WTC11 (cell line): ENCODE results near the gene PCDH9. TPM values are rescaled to one million over a fixed set of nuclear protein-coding genes. Genes with fewer than 3 reads are reported as not detected.

Experiments used
- ATAC-seq: fragments of 200-7000 bp; cut with Tn5 transposase; 2 replicates; pipeline ENCODE4 v1.10.0; 2021; ENCODE audit warnings: mild to moderate bottlenecking, moderate library complexity
- CTCF ChIA-PET: fragments of 300-600 bp; sonication (Branson Sonifier 250); formaldehyde crosslinking; loops from one replicate; lab custom pipeline; 2021; ENCODE audit warnings: antibody characterized with exemption; lab: Charles Lee
- POLR2A ChIA-PET: fragments of 350-600 bp; sonication (Branson Sonifier 250); formaldehyde crosslinking; loops from one replicate; lab custom pipeline; 2021; ENCODE audit warnings: antibody characterized with exemption; lab: Charles Lee
- DNase-seq: peaks from one replicate; pipeline ENCODE4 v3.0.0; 2021; ENCODE audit warnings: low spot score
- H3K27ac Mint-ChIP-seq: 2 replicates; pipeline ENCODE4 v1.8.0; 2021; ENCODE audit warnings: mixed read lengths
- H3K27me3 Mint-ChIP-seq: 2 replicates; pipeline ENCODE4 v1.8.0; 2021; ENCODE audit warnings: low read depth, mild to moderate bottlenecking, moderate library complexity, mixed read lengths
- H3K36me3 Mint-ChIP-seq: 2 replicates; pipeline ENCODE4 v1.8.0; 2021; ENCODE audit warnings: mixed read lengths
- H3K4me1 Mint-ChIP-seq: 2 replicates; pipeline ENCODE4 v1.8.0; 2022; ENCODE audit warnings: mixed read lengths
- H3K4me3 Mint-ChIP-seq: 2 replicates; pipeline ENCODE4 v1.8.0; 2021; ENCODE audit warnings: mild to moderate bottlenecking, moderate library complexity, mixed read lengths
- H3K9me3 Mint-ChIP-seq: 2 replicates; pipeline ENCODE4 v1.8.0; 2021; ENCODE audit warnings: mixed read lengths
- CREM ChIP-seq: sonication (generic); formaldehyde crosslinking; IDR thresholded peaks from 2 replicates; pipeline ENCODE4 v1.8.1; 2022; ENCODE audit warnings: mild to moderate bottlenecking, missing genetic modification reagents, moderate library complexity
- ELF4 ChIP-seq: sonication (generic); formaldehyde crosslinking; IDR thresholded peaks from 2 replicates; pipeline ENCODE4 v1.8.1; 2022; ENCODE audit warnings: low read depth, mild to moderate bottlenecking, moderate library complexity, missing genetic modification reagents
- GRHL2 ChIP-seq: fragments of 250-450 bp; sonication (Bioruptor Pico); IDR thresholded peaks from 2 replicates; pipeline ENCODE4 v1.8.0; 2022; ENCODE audit warnings: mild to moderate bottlenecking, moderate library complexity; ENCODE audit not compliant: insufficient replicate concordance, severe bottlenecking
- HMGA2 ChIP-seq: fragments of 250-450 bp; sonication (Bioruptor Pico); IDR thresholded peaks from 2 replicates; pipeline ENCODE4 v1.4.0; 2021; ENCODE audit warnings: mild to moderate bottlenecking, moderate library complexity
- IRF2 ChIP-seq: sonication (generic); formaldehyde crosslinking; IDR thresholded peaks from 2 replicates; pipeline ENCODE4 v1.8.0; 2022; ENCODE audit warnings: low read depth, missing genetic modification reagents, borderline replicate concordance
- KAT7 ChIP-seq: sonication (generic); formaldehyde crosslinking; IDR thresholded peaks from 2 replicates; pipeline ENCODE4 v1.8.1; 2023; ENCODE audit warnings: missing genetic modification reagents, mild to moderate bottlenecking, borderline replicate concordance
- NFATC4 ChIP-seq: fragments of 250-450 bp; sonication (Bioruptor Pico); IDR thresholded peaks from 2 replicates; pipeline ENCODE4 v1.9.0; 2021; ENCODE audit warnings: mild to moderate bottlenecking
- SOX15 ChIP-seq: fragments of 250-450 bp; sonication (Bioruptor Pico); IDR thresholded peaks from 2 replicates; pipeline ENCODE4 v1.9.0; 2021; ENCODE audit warnings: mild to moderate bottlenecking
- ZBTB21 ChIP-seq: sonication (generic); formaldehyde crosslinking; IDR thresholded peaks from 2 replicates; pipeline ENCODE4 v1.8.1; 2023; ENCODE audit warnings: mild to moderate bottlenecking, missing genetic modification reagents, borderline replicate concordance
- ZNF219 ChIP-seq: sonication (generic); formaldehyde crosslinking; IDR thresholded peaks from 2 replicates; pipeline ENCODE4 v1.8.0; 2023; ENCODE audit warnings: missing genetic modification reagents, mild to moderate bottlenecking, borderline replicate concordance
- ZNF232 ChIP-seq: sonication (generic); formaldehyde crosslinking; IDR thresholded peaks from 2 replicates; pipeline ENCODE4 v1.8.0; 2022; ENCODE audit warnings: mild to moderate bottlenecking, missing genetic modification reagents
- ZNF396 ChIP-seq: fragments of 250-450 bp; sonication (Bioruptor Pico); IDR thresholded peaks from 2 replicates; pipeline ENCODE4 v1.8.0; 2021; ENCODE audit warnings: mild to moderate bottlenecking, moderate library complexity, borderline replicate concordance
- ZNF423 ChIP-seq: fragments of 250-450 bp; sonication (Bioruptor Pico); IDR thresholded peaks from 2 replicates; pipeline ENCODE4 v2.1.2; 2022; ENCODE audit warnings: mild to moderate bottlenecking, moderate library complexity
- total RNA-seq: library from RNA; stranded (reverse); gene quantifications from 3 replicates; pipeline ENCODE4 v1.2.3, GENCODE V29; 2021
- TF ChIP-seq, protein P1 (sequence below): fragments of 250-450 bp; sonication (Bioruptor Pico); IDR thresholded peaks from 2 replicates; pipeline ENCODE4 v1.9.0; 2021; ENCODE audit warnings: mild to moderate bottlenecking, borderline replicate concordance
- TF ChIP-seq, protein P2 (sequence below): sonication (generic); formaldehyde crosslinking; IDR thresholded peaks from 2 replicates; pipeline ENCODE4 v1.8.1; 2022; ENCODE audit warnings: mild to moderate bottlenecking, moderate library complexity, missing genetic modification reagents
- TF ChIP-seq, protein P3 (sequence below): sonication (generic); formaldehyde crosslinking; IDR thresholded peaks from 2 replicates; pipeline ENCODE4 v1.8.0; 2022; ENCODE audit warnings: mild to moderate bottlenecking, missing genetic modification reagents
- TF ChIP-seq, protein P4 (sequence below): sonication (generic); formaldehyde crosslinking; IDR thresholded peaks from 2 replicates; pipeline ENCODE4 v1.8.1; 2022; ENCODE audit warnings: mild to moderate bottlenecking, missing genetic modification reagents, moderate library complexity, borderline replicate concordance
- TF ChIP-seq, protein P5 (sequence below): sonication (generic); formaldehyde crosslinking; IDR thresholded peaks from 2 replicates; pipeline ENCODE4 v1.8.1; 2023; ENCODE audit warnings: mild to moderate bottlenecking, missing genetic modification reagents, moderate library complexity
- TF ChIP-seq, protein P6 (sequence below): fragments of 250-450 bp; sonication (Bioruptor Pico); IDR thresholded peaks from 2 replicates; pipeline ENCODE4 v2.1.2; 2022; ENCODE audit warnings: mild to moderate bottlenecking, moderate library complexity
- TF ChIP-seq, protein P7 (sequence below): sonication (generic); formaldehyde crosslinking; IDR thresholded peaks from 2 replicates; pipeline ENCODE4 v1.8.1; 2022; ENCODE audit warnings: missing genetic modification reagents, borderline replicate concordance

Gene PCDH9
- total RNA-seq, 1 experiment from 2014 or later, result 0.48 TPM

DNA sequence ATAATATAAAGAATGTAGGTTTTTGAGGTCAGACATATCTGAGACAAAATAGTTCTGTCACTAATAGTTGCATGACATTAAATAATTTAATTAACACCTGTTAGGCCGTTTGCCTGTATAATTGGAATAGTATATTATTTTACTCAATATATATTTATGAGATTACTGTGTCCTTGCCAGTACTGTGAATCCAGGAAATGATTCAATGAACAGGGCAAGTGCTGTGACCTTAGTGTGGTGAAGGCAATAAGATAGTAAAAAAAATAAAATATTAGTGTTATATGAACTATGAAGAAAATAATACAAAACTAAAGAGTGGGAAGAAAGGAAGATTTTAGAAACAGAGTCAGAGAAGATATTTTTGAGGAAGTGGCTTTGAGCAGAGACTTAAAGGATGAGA is 403.7 kb downstream of the PCDH9 start (continued):
- TF ChIP-seq GRHL2 (CRISPR knock-in tag) (no peak), ZBTB21 (CRISPR knock-in tag) (no peak), ZNF219 (no peak), ELF4 (CRISPR knock-in tag) (no peak), ZNF232 (CRISPR knock-in tag) (no peak), ZNF396 (CRISPR knock-in tag) (no peak), CREM (CRISPR knock-in tag) (no peak)
- TF ChIP-seq, protein P1, sequence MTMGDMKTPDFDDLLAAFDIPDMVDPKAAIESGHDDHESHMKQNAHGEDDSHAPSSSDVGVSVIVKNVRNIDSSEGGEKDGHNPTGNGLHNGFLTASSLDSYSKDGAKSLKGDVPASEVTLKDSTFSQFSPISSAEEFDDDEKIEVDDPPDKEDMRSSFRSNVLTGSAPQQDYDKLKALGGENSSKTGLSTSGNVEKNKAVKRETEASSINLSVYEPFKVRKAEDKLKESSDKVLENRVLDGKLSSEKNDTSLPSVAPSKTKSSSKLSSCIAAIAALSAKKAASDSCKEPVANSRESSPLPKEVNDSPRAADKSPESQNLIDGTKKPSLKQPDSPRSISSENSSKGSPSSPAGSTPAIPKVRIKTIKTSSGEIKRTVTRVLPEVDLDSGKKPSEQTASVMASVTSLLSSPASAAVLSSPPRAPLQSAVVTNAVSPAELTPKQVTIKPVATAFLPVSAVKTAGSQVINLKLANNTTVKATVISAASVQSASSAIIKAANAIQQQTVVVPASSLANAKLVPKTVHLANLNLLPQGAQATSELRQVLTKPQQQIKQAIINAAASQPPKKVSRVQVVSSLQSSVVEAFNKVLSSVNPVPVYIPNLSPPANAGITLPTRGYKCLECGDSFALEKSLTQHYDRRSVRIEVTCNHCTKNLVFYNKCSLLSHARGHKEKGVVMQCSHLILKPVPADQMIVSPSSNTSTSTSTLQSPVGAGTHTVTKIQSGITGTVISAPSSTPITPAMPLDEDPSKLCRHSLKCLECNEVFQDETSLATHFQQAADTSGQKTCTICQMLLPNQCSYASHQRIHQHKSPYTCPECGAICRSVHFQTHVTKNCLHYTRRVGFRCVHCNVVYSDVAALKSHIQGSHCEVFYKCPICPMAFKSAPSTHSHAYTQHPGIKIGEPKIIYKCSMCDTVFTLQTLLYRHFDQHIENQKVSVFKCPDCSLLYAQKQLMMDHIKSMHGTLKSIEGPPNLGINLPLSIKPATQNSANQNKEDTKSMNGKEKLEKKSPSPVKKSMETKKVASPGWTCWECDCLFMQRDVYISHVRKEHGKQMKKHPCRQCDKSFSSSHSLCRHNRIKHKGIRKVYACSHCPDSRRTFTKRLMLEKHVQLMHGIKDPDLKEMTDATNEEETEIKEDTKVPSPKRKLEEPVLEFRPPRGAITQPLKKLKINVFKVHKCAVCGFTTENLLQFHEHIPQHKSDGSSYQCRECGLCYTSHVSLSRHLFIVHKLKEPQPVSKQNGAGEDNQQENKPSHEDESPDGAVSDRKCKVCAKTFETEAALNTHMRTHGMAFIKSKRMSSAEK (CRISPR knock-in tag), result no peak
- TF ChIP-seq, protein P2, sequence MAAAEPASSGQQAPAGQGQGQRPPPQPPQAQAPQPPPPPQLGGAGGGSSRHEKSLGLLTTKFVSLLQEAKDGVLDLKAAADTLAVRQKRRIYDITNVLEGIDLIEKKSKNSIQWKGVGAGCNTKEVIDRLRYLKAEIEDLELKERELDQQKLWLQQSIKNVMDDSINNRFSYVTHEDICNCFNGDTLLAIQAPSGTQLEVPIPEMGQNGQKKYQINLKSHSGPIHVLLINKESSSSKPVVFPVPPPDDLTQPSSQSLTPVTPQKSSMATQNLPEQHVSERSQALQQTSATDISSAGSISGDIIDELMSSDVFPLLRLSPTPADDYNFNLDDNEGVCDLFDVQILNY, result no peak
- TF ChIP-seq, protein P3, sequence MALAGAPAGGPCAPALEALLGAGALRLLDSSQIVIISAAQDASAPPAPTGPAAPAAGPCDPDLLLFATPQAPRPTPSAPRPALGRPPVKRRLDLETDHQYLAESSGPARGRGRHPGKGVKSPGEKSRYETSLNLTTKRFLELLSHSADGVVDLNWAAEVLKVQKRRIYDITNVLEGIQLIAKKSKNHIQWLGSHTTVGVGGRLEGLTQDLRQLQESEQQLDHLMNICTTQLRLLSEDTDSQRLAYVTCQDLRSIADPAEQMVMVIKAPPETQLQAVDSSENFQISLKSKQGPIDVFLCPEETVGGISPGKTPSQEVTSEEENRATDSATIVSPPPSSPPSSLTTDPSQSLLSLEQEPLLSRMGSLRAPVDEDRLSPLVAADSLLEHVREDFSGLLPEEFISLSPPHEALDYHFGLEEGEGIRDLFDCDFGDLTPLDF (CRISPR knock-in tag), result no peak

DNA sequence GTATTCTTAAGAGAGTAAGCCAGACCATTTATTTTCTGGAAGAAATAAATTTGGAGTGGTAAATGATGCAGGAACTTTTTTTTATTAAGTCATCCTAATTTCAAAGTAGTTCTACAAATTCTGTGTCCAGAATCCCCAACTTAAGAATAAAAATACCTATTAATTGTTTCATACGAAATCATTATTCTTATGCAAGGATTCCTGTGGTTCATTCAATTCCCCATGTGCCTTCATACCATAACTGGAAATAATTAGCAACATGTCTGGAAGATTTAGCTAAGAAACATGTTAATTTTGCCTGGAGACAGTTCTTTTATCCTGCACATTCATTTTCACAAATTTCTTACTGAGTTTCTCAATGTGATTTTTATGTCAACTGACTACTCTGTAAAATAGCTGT is 408.6 kb downstream of the PCDH9 start:
- CTCF ChIA-PET, result no interaction called here
- TF ChIP-seq NFATC4 (CRISPR knock-in tag), result no peak
- TF ChIP-seq, protein P4, sequence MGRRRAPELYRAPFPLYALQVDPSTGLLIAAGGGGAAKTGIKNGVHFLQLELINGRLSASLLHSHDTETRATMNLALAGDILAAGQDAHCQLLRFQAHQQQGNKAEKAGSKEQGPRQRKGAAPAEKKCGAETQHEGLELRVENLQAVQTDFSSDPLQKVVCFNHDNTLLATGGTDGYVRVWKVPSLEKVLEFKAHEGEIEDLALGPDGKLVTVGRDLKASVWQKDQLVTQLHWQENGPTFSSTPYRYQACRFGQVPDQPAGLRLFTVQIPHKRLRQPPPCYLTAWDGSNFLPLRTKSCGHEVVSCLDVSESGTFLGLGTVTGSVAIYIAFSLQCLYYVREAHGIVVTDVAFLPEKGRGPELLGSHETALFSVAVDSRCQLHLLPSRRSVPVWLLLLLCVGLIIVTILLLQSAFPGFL (CRISPR knock-in tag), result no peak
- TF ChIP-seq, all 79 proteins: peak for 0
- no peak overlapping the region for H3K27ac Mint-ChIP-seq
- DNase-seq (no peak), ATAC-seq (no peak)
- no peak overlapping the region for H3K4me3 Mint-ChIP-seq
- no peaks in the 10 kb centered on the region for H3K4me1 Mint-ChIP-seq
- peaks cover 8% of the 10 kb centered on the region for H3K9me3 Mint-ChIP-seq
- no peaks in the 10 kb centered on the region for H3K36me3 Mint-ChIP-seq
- POLR2A ChIA-PET, result interaction anchor here (0.5 kb wide), 1 partner anchor 722 kb away, joined by 3 read pairs; no protein-coding TSS in a partner anchor
- H3K27me3 Mint-ChIP-seq, result no peaks in the 10 kb centered on the region

DNA sequence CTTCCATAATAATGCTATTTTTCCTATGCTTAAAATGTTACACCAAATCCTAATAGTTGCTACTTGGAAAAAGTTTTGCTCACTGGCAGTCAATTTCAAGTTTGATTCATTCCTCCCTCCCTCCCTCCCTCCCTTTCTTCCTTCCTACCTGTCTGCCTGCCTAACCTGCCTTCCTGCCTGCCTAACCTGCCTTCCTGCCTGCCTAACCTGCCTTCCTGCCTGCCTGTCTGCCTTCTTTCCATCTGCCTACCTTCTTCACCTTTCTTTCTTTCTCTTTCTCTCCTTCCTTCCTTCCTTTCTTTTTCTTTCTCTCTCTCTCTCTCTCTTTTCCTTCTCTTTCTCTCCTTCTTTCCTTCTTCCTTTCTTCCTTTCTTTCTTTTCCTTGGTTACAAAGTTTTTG is 418.7 kb downstream of the PCDH9 start:
- Mint-ChIP-seq H3K36me3 (0 out of 2 replicates have a peak, but pooled peaks cover 2% of the 10 kb centered on the region), H3K9me3 (peaks cover 8% of the 10 kb centered on the region), H3K27ac (no peak overlapping the region), H3K27me3 (no peaks in the 10 kb centered on the region), H3K4me1 (peaks cover 13% of the 10 kb centered on the region), H3K4me3 (no peak overlapping the region)
- POLR2A ChIA-PET, result no interaction called here
- TF ChIP-seq KAT7, result no peak
- no peak for DNase-seq
- no peak for ATAC-seq
- CTCF ChIA-PET, result no interaction called here

DNA sequence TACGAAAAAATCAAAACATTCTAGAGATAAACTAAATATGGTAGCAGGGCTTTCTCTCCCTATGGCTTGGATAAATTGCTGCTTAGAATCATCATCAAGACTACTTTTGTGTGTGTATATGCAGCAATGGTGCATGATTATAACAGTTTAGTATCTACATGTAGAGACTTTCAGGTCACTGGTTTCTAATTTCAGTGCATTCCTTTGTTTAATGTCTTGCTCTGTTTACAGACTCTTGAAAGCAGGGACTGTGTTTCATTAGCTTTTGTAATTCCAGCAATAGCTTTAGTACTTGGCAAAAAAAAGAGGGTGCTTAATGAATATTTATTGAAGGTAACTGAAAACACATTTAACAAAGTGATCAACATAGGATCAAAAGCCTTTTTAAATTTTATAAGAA is 420.7 kb downstream of the PCDH9 start:
- POLR2A ChIA-PET, result no interaction called here
- Mint-ChIP-seq H3K4me3 (no peak overlapping the region), H3K27ac (no peak overlapping the region), H3K4me1 (peaks cover 14% of the 10 kb centered on the region), H3K27me3 (no peaks in the 10 kb centered on the region), H3K36me3 (0 out of 2 replicates have a peak, but pooled peaks cover 2% of the 10 kb centered on the region), H3K9me3 (peaks cover 8% of the 10 kb centered on the region)
- no peak for ATAC-seq
- no peak for DNase-seq
- CTCF ChIA-PET, result no interaction called here
- no peak for TF ChIP-seq IRF2
- TF ChIP-seq ZNF423 (CRISPR knock-in tag), result no peak
- TF ChIP-seq ELF4 (CRISPR knock-in tag), result no peak
- TF ChIP-seq, protein P5, sequence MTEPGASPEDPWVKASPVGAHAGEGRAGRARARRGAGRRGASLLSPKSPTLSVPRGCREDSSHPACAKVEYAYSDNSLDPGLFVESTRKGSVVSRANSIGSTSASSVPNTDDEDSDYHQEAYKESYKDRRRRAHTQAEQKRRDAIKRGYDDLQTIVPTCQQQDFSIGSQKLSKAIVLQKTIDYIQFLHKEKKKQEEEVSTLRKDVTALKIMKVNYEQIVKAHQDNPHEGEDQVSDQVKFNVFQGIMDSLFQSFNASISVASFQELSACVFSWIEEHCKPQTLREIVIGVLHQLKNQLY (CRISPR knock-in tag), result no peak
- TF ChIP-seq, protein P6, sequence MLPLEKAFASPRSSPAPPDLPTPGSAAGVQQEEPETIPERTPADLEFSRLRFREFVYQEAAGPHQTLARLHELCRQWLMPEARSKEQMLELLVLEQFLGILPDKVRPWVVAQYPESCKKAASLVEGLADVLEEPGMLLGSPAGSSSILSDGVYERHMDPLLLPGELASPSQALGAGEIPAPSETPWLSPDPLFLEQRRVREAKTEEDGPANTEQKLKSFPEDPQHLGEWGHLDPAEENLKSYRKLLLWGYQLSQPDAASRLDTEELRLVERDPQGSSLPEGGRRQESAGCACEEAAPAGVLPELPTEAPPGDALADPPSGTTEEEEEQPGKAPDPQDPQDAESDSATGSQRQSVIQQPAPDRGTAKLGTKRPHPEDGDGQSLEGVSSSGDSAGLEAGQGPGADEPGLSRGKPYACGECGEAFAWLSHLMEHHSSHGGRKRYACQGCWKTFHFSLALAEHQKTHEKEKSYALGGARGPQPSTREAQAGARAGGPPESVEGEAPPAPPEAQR, result no peak
- TF ChIP-seq HMGA2 (CRISPR knock-in tag), result no peak
- no peak for TF ChIP-seq SOX15 (CRISPR knock-in tag)
- TF ChIP-seq, protein P7, sequence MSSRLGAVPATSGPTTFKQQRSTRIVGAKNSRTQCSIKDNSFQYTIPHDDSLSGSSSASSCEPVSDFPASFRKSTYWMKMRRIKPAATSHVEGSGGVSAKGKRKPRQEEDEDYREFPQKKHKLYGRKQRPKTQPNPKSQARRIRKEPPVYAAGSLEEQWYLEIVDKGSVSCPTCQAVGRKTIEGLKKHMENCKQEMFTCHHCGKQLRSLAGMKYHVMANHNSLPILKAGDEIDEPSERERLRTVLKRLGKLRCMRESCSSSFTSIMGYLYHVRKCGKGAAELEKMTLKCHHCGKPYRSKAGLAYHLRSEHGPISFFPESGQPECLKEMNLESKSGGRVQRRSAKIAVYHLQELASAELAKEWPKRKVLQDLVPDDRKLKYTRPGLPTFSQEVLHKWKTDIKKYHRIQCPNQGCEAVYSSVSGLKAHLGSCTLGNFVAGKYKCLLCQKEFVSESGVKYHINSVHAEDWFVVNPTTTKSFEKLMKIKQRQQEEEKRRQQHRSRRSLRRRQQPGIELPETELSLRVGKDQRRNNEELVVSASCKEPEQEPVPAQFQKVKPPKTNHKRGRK (CRISPR knock-in tag), result no peak
